HepG2 (cell line): Measurements from ENCODE around the gene JPT1. TPM values are rescaled to one million over a fixed set of nuclear protein-coding genes. Genes with fewer than 3 reads are reported as not detected.

Experiments
- BHLHE40 ChIP-seq: IDR thresholded peaks from 2 replicates; pipeline ENCODE4 v1.6.1; 2011; ENCODE audit warnings: low read length, improper control_type of control experiment
- CEBPB ChIP-seq: IDR thresholded peaks from 2 replicates; pipeline ENCODE4 v1.6.1; 2011; ENCODE audit warnings: low read depth, low read length, improper control_type of control experiment, borderline replicate concordance
- ERF ChIP-seq: IDR thresholded peaks from 2 replicates; pipeline ENCODE4 v1.6.1; 2018; ENCODE audit warnings: missing biosample characterization, missing genetic modification reagents
- KLF11 ChIP-seq: IDR thresholded peaks from 2 replicates; pipeline ENCODE4 v1.6.1; 2016; ENCODE audit warnings: missing compliant biosample characterization
- LCORL ChIP-seq, 2 experiments: fragments of 450-650 bp in 1 of 2; sonication (generic) in 1 of 2; formaldehyde crosslinking in 1 of 2; IDR thresholded peaks; 2 replicates each; pipeline versions ENCODE4 v1.5.0 to v1.6.1; 2017 to 2020; ENCODE audit warnings: antibody characterized with exemption in 1 of 2, missing genetic modification reagents in 1 of 2
- NFKB2 ChIP-seq: sonication (generic); formaldehyde crosslinking; IDR thresholded peaks from 2 replicates; pipeline ENCODE4 v1.4.0; 2020; ENCODE audit warnings: missing genetic modification reagents, borderline replicate concordance
- YEATS2 ChIP-seq: sonication (generic); formaldehyde crosslinking; IDR thresholded peaks from 2 replicates; pipeline ENCODE4 v1.4.0; 2020; ENCODE audit warnings: missing genetic modification reagents, borderline replicate concordance
- ZNF20 ChIP-seq: sonication (generic); formaldehyde crosslinking; IDR thresholded peaks from 2 replicates; pipeline ENCODE4 v1.4.0; 2020; ENCODE audit warnings: mild to moderate bottlenecking, moderate library complexity, missing genetic modification reagents
- ZNF451 ChIP-seq: sonication (generic); formaldehyde crosslinking; IDR thresholded peaks from 2 replicates; pipeline ENCODE4 v1.5.0; 2020; ENCODE audit warnings: mild to moderate bottlenecking, missing genetic modification reagents
- ZNF564 ChIP-seq: sonication (generic); formaldehyde crosslinking; IDR thresholded peaks from 2 replicates; pipeline ENCODE4 v1.8.1; 2023; ENCODE audit warnings: mild to moderate bottlenecking, missing genetic modification reagents
- ZNF644 ChIP-seq: IDR thresholded peaks from 2 replicates; pipeline ENCODE4 v1.6.1; 2016; ENCODE audit warnings: low read depth
- ZSCAN30 ChIP-seq: sonication (generic); formaldehyde crosslinking; IDR thresholded peaks from 2 replicates; pipeline ENCODE4 v1.5.0; 2020; ENCODE audit warnings: mild to moderate bottlenecking, missing genetic modification reagents
- ZZZ3 ChIP-seq: sonication (generic); formaldehyde crosslinking; IDR thresholded peaks from 2 replicates; pipeline ENCODE4 v1.4.0; 2020; ENCODE audit warnings: missing genetic modification reagents, mild to moderate bottlenecking, borderline replicate concordance
- polyA plus RNA-seq, 8 experiments: library from polyadenylated mRNA; depleted of rRNA in 3 of 8; stranded (reverse) in 7 of 8; unstranded in 1 of 8; fragments of >200 nt; fragmentation: Illumina TruSeq in 4 of 8; extraction: Trizol in 4 of 8; gene quantifications; 2 replicates each; pipeline versions ENCODE4 v1.2.1 to v1.2.3, GENCODE V29; 2011 to 2016; ENCODE audit warnings: low read depth in 4 of 8, missing spikeins in 1 of 8, mixed read lengths in 1 of 8; ENCODE audit not compliant: insufficient read depth in 1 of 8
- total RNA-seq, 5 experiments: library from RNA; depleted of rRNA; stranded (reverse); fragments of >200 nt; fragmentation: Illumina TruSeq; extraction: Trizol; gene quantifications; 2 replicates each; pipeline ENCODE4 v1.2.3, GENCODE V29; 2016; ENCODE audit warnings: low read depth in 1 of 5
- TF ChIP-seq, protein P1 (sequence below): sonication (generic); formaldehyde crosslinking; conservative IDR thresholded peaks from 2 replicates; pipeline ENCODE4 v1.5.0; 2020; ENCODE audit warnings: missing genetic modification reagents
- TF ChIP-seq, protein P2 (sequence below): IDR thresholded peaks from 2 replicates; pipeline ENCODE4 v1.6.1; 2016
- TF ChIP-seq, protein P3 (sequence below): sonication (generic); formaldehyde crosslinking; IDR thresholded peaks from 2 replicates; pipeline ENCODE4 v1.9.0; 2022; ENCODE audit warnings: low read depth, missing genetic modification reagents
- TF ChIP-seq, protein P4 (sequence below): IDR thresholded peaks from 2 replicates; pipeline ENCODE4 v1.6.1; 2016; ENCODE audit warnings: low read depth, borderline replicate concordance
- TF ChIP-seq, protein P5 (sequence below): sonication (generic); formaldehyde crosslinking; IDR thresholded peaks from 2 replicates; pipeline ENCODE4 v1.4.0; 2020; ENCODE audit warnings: missing genetic modification reagents

JPT1 gene
- total and polyA plus RNA-seq, 2 of the 13 experiments (the other 11 are each of a cell fraction or from before 2014, with no cell fraction given), result 43.3 to 256 TPM

DNA sequence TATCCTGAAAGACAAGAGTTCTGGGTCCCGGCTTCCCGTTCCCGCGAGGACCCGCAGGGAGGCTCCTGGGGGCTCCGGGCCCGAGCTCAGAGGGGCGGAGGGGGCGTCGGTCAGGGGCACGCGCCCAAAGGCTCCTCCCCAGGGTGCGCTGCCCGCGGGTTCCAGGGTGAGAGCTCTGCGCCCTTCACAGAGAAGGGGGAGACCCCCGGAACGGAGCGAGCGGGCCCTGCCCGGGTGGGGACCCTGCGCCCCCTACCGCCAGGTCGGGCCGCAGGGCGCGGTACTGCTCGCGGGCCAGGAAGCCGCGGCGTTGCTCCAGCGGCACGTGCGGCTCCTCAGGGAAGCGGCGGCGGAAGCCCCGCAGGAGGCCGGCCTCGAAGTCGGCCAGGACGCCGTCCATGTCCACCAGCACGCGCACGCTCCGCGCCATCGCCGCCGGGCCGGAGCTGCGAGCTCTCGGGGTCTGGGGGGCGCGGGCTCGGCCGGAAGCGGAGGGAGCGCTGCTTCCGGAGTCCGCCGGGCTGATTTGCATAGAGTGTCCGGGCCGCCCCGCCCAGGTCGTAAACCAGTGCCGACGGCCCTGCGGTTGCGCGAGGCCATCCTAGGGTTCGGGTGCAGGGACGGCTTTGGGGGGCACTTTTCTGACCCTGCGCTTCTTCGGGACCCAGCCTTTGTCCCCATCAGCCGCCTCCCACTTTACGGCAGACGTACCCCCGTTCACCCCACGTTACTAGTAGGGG lies 22.9 kb downstream of the JPT1 start, which contains the start of gene NT5C (continued):
- TF ChIP-seq, protein P1, sequence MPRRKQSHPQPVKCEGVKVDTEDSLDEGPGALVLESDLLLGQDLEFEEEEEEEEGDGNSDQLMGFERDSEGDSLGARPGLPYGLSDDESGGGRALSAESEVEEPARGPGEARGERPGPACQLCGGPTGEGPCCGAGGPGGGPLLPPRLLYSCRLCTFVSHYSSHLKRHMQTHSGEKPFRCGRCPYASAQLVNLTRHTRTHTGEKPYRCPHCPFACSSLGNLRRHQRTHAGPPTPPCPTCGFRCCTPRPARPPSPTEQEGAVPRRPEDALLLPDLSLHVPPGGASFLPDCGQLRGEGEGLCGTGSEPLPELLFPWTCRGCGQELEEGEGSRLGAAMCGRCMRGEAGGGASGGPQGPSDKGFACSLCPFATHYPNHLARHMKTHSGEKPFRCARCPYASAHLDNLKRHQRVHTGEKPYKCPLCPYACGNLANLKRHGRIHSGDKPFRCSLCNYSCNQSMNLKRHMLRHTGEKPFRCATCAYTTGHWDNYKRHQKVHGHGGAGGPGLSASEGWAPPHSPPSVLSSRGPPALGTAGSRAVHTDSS (CRISPR knock-in tag), result no peak
- TF ChIP-seq, protein P2, sequence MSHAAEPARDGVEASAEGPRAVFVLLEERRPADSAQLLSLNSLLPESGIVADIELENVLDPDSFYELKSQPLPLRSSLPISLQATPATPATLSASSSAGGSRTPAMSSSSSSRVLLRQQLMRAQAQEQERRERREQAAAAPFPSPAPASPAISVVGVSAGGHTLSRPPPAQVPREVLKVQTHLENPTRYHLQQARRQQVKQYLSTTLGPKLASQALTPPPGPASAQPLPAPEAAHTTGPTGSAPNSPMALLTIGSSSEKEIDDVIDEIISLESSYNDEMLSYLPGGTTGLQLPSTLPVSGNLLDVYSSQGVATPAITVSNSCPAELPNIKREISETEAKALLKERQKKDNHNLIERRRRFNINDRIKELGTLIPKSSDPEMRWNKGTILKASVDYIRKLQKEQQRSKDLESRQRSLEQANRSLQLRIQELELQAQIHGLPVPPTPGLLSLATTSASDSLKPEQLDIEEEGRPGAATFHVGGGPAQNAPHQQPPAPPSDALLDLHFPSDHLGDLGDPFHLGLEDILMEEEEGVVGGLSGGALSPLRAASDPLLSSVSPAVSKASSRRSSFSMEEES, result peak; percentile 56; the same call in 1 of the 2 replicates
- TF ChIP-seq ZSCAN30 (CRISPR knock-in tag) (no peak), KLF11 (no peak; the same call in 1 of the 2 replicates), NFKB2 (CRISPR knock-in tag) (no peak; the same call in 1 of the 2 replicates), YEATS2 (CRISPR knock-in tag) (peak; percentile 63), CEBPB (no peak), ZNF564 (CRISPR knock-in tag) (no peak; the same call in 1 of the 2 replicates), ZNF20 (CRISPR knock-in tag) (no peak), ZNF644 (CRISPR knock-in tag) (no peak), ZNF451 (CRISPR knock-in tag) (peak; percentile 92; the same call in 1 of the 2 replicates), BHLHE40 (peak; percentile 97), LCORL (IDR thresholded peaks at IDR 0.05) (no peak), LCORL (CRISPR knock-in tag; IDR thresholded peaks at IDR 0.05) (0 out of 2 replicates have a peak, but pooled peaks have one; percentile 3), ZZZ3 (CRISPR knock-in tag) (no peak; the same call in 1 of the 2 replicates), ERF (CRISPR knock-in tag) (peak; percentile 70; the same call in 1 of the 2 replicates)
- TF ChIP-seq, protein P3, sequence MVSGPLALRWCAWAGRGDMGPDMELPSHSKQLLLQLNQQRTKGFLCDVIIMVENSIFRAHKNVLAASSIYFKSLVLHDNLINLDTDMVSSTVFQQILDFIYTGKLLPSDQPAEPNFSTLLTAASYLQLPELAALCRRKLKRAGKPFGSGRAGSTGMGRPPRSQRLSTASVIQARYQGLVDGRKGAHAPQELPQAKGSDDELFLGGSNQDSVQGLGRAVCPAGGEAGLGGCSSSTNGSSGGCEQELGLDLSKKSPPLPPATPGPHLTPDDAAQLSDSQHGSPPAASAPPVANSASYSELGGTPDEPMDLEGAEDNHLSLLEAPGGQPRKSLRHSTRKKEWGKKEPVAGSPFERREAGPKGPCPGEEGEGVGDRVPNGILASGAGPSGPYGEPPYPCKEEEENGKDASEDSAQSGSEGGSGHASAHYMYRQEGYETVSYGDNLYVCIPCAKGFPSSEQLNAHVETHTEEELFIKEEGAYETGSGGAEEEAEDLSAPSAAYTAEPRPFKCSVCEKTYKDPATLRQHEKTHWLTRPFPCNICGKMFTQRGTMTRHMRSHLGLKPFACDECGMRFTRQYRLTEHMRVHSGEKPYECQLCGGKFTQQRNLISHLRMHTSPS (CRISPR knock-in tag), result peak; percentile 24; the same call in 1 of the 2 replicates
- TF ChIP-seq, protein P4, sequence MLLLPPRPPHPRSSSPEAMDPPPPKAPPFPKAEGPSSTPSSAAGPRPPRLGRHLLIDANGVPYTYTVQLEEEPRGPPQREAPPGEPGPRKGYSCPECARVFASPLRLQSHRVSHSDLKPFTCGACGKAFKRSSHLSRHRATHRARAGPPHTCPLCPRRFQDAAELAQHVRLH (CRISPR knock-in tag), result peak; percentile 38; the same call in 1 of the 2 replicates
- TF ChIP-seq, protein P5, sequence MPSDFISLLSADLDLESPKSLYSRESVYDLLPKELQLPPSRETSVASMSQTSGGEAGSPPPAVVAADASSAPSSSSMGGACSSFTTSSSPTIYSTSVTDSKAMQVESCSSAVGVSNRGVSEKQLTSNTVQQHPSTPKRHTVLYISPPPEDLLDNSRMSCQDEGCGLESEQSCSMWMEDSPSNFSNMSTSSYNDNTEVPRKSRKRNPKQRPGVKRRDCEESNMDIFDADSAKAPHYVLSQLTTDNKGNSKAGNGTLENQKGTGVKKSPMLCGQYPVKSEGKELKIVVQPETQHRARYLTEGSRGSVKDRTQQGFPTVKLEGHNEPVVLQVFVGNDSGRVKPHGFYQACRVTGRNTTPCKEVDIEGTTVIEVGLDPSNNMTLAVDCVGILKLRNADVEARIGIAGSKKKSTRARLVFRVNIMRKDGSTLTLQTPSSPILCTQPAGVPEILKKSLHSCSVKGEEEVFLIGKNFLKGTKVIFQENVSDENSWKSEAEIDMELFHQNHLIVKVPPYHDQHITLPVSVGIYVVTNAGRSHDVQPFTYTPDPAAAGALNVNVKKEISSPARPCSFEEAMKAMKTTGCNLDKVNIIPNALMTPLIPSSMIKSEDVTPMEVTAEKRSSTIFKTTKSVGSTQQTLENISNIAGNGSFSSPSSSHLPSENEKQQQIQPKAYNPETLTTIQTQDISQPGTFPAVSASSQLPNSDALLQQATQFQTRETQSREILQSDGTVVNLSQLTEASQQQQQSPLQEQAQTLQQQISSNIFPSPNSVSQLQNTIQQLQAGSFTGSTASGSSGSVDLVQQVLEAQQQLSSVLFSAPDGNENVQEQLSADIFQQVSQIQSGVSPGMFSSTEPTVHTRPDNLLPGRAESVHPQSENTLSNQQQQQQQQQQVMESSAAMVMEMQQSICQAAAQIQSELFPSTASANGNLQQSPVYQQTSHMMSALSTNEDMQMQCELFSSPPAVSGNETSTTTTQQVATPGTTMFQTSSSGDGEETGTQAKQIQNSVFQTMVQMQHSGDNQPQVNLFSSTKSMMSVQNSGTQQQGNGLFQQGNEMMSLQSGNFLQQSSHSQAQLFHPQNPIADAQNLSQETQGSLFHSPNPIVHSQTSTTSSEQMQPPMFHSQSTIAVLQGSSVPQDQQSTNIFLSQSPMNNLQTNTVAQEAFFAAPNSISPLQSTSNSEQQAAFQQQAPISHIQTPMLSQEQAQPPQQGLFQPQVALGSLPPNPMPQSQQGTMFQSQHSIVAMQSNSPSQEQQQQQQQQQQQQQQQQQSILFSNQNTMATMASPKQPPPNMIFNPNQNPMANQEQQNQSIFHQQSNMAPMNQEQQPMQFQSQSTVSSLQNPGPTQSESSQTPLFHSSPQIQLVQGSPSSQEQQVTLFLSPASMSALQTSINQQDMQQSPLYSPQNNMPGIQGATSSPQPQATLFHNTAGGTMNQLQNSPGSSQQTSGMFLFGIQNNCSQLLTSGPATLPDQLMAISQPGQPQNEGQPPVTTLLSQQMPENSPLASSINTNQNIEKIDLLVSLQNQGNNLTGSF (CRISPR knock-in tag), result peak; percentile 93; the same call in 1 of the 2 replicates
